ENCODE measurements around the gene SLC44A2. TPM values are rescaled to one million over a fixed set of nuclear protein-coding genes. Genes with fewer than 3 reads are reported as not detected.
"Not testable (repeated sequence)": the region's sequence is repeated elsewhere in the genome, so short reads cannot be mapped to it uniquely, and the experiment has no call there.

SLC44A2 gene
- total RNA-seq, 4 donors from 2014 or later = 34.3 to 51.7 (median 41.5) TPM

DNA sequence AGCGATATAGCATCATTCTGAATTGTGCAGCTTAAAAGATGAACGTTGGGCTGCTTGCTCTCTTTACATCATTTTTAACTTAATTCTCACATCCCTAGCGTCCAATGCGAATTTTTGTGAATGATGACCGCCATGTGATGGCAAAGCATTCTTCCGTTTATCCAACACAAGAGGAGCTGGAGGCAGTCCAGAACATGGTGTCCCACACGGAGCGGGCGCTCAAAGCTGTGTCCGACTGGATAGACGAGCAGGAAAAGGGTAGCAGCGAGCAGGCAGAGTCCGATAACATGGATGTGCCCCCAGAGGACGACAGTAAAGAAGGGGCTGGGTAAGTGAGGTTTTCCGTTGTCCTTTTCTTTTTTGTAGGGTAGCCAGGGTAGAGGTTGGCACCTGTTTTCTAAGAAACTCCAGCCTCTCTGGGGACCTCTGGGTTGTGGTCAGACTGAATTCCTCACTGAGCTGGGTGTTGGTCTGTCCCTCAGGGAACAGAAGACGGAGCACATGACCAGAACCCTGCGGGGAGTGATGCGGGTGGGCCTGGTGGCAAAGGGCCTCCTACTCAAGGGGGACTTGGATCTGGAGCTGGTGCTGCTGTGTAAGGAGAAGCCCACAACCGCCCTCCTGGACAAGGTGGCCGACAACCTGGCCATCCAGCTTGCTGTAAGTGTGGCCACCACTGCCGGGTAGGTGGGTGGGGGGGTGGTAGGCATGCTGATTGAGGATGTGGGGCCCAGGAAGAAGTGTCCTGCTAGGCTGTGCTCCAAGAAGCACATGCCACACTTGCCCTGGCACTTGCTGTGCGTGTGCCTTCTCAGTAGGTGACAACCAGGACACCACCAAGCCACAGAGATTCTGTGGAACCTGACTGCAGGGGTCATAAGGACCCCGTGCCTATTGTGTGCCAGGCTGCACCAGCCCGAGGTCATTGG, 45.8 kb downstream of the SLC44A2 start:
- Histone ChIP-seq H3K9me3 (no peaks in the 10 kb centered on the region), H3K27ac (peak overlapping the region in 1 of 4 donors; percentile 31), H3K4me3 (no peak overlapping the region), H3K4me1 (peaks cover 0 to 64% (median 6%) of the 10 kb centered on the region in 3 donors), H3K27me3 (no peaks in the 10 kb centered on the region), H3K36me3 (peaks cover 0 to 60% of the 10 kb centered on the region in 2 donors)
- TF ChIP-seq EP300 (IDR thresholded peaks at IDR 0.05) (no peak), POLR2AphosphoS5 (IDR thresholded peaks at IDR 0.05) (no peak), POLR2A (IDR thresholded peaks at IDR 0.05) (no peak), CTCF (IDR thresholded peaks at IDR 0.05) (no peak)
- no peak for ATAC-seq
- WGBS, 2 donors (ENCODE audit: low coverage in 1 of 2) = 51 to 70% methylated on average over 2 to 13 of the region's 24 CpGs

- not testable (repeated sequence) for H3K27ac ChIP-seq, H3K9me3 ChIP-seq, ATAC-seq, H3K27me3 ChIP-seq, H3K4me3 ChIP-seq
- Histone ChIP-seq H3K4me1 (peaks cover 0 to 57% (median 6%) of the 10 kb centered on the region in 3 donors), H3K36me3 (peaks cover 0 to 67% of the 10 kb centered on the region in 2 donors)
- WGBS, 2 donors (ENCODE audit: low coverage in 1 of 2) = 83% methylated on average over 3 of the region's 3 CpGs; no CpG with 5 or more reads in 1 of the 2 donors
These were observed 46.6 kb downstream of the SLC44A2 start for GRCh38 chr19:10671922-10672321.

DNA sequence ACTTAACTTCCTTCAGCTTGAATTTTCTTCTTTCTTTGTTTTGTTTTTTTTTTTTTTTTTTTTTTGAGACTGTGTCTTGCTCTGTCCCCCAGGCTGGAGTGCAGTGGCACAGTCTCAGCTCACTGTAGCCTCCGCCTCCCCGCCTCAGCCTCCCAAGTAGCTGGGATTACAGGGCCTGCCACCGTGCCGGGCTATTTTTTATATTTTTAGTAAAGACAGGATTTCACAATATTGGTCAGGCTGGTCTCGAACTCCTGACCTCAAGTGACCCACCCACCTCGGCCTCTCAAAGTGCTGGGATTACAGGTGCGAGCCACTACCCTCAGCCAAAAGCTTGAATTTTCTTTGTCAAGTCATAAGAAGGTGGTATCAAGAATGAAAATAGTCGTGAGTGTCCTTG, 49.9 kb downstream of the SLC44A2 start:
- not testable (repeated sequence) for H3K27ac ChIP-seq, H3K4me3 ChIP-seq, ATAC-seq, H3K9me3 ChIP-seq, H3K27me3 ChIP-seq
- WGBS, 2 donors (ENCODE audit: low coverage in 1 of 2) = 70 to 74% methylated on average over 2 to 3 of the region's 8 CpGs
- Histone ChIP-seq H3K36me3 (peaks cover 0 to 91% of the 10 kb centered on the region in 2 donors), H3K4me1 (peaks cover 0 to 29% (median 6%) of the 10 kb centered on the region in 3 donors)

DNA sequence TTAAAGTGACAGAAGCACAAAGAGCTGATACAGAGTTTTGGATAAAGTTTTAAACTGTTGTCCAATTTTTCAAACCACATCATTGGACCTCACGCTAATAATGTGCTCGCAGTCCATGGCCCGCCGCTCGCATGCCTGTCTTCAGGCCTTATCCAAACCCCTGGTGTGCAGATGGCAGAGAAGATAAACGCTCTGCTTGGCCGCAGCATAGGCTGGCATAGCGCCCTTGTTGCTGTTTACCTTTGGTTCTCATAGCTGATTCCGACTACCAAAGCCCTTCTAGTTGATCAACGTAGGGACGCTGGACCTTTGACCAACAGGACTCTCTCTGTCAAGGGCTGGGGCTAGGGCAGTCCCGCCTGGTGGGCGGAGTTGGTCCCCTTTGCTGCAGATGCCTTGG, 52.4 kb downstream of the SLC44A2 start:
- H3K27me3 ChIP-seq = no peaks in the 10 kb centered on the region
- ATAC-seq = no peak
- no peak overlapping the region for H3K27ac ChIP-seq
- H3K4me3 ChIP-seq = no peak overlapping the region
- peaks cover 0 to 94% of the 10 kb centered on the region in 2 donors for H3K36me3 ChIP-seq
- peaks cover 0 to 5% (median 0%) of the 10 kb centered on the region in 3 donors for H3K4me1 ChIP-seq
- H3K9me3 ChIP-seq = no peaks in the 10 kb centered on the region
- TF ChIP-seq POLR2A (IDR thresholded peaks at IDR 0.05) = no peak
- TF ChIP-seq CTCF (IDR thresholded peaks at IDR 0.05) = no peak
- no peak for TF ChIP-seq POLR2AphosphoS5 (IDR thresholded peaks at IDR 0.05)
- TF ChIP-seq EP300 (IDR thresholded peaks at IDR 0.05) = no peak
- 87 to 100% methylated on average over 1 to 13 of the region's 13 CpGs for WGBS, 2 donors (ENCODE audit: low coverage in 1 of 2)

- peaks cover 0 to 94% of the 10 kb centered on the region in 2 donors for H3K36me3 ChIP-seq
- H3K4me1 ChIP-seq = no peaks in the 10 kb centered on the region
- no peak for TF ChIP-seq EP300 (IDR thresholded peaks at IDR 0.05)
- TF ChIP-seq POLR2A (IDR thresholded peaks at IDR 0.05) = no peak
- no peak for TF ChIP-seq CTCF (IDR thresholded peaks at IDR 0.05)
- TF ChIP-seq POLR2AphosphoS5 (IDR thresholded peaks at IDR 0.05) = no peak
- 91 to 100% methylated on average over 1 to 8 of the region's 12 CpGs for WGBS, 2 donors (ENCODE audit: low coverage in 1 of 2)
- no peak overlapping the region for H3K27ac ChIP-seq
- no peak overlapping the region for H3K4me3 ChIP-seq
- H3K9me3 ChIP-seq = no peaks in the 10 kb centered on the region
- no peak for ATAC-seq
- H3K27me3 ChIP-seq = no peaks in the 10 kb centered on the region
These were observed 53.5 kb downstream of the SLC44A2 start for GRCh38 chr19:10678813-10679212.

DNA sequence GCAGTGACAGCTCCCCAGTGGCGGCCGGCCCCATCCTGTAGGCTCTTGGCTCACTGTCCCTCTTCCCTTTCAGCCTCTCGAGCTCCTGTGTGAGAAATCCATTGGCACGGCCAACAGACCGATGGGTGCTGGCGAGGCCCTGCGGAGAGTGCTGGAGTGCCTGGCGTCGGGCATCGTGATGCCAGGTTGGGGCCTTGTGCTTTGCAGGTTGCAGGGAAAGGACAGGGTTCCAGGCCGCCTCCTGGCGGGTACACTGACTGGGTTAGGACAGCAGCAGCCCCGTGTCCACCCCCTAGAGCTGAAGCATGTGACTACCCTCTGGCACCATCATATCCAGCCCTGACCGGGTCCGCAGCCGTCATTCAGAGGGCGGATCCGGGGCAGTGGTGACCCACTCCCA, 54.4 kb downstream of the SLC44A2 start:
- TF ChIP-seq POLR2AphosphoS5 (IDR thresholded peaks at IDR 0.05) (no peak), CTCF (IDR thresholded peaks at IDR 0.05) (no peak), POLR2A (IDR thresholded peaks at IDR 0.05) (no peak), EP300 (IDR thresholded peaks at IDR 0.05) (no peak)
- 90% methylated on average over 2 of the region's 18 CpGs for WGBS, 2 donors (ENCODE audit: low coverage in 1 of 2)

More for the DNA sequence above, 54.4 kb downstream of the SLC44A2 start:
- no peak for ATAC-seq
- Histone ChIP-seq H3K4me1 (no peaks in the 10 kb centered on the region), H3K27ac (no peak overlapping the region), H3K4me3 (no peak overlapping the region), H3K27me3 (no peaks in the 10 kb centered on the region), H3K9me3 (no peaks in the 10 kb centered on the region), H3K36me3 (peaks cover 0 to 97% of the 10 kb centered on the region in 2 donors)

All from gastroesophageal sphincter (tissue), 4 donors.